Endodermal cell (in vitro differentiated cells): ENCODE data around the gene SMURF2. TPM values are rescaled to one million over a fixed set of nuclear protein-coding genes. Genes with fewer than 3 reads are reported as not detected.

ENCODE experiments used
- DNase-seq: peaks from one replicate; pipeline ENCODE4 v3.0.0-alpha.2; 2017
- H3K27ac ChIP-seq: 2 replicates; pipeline ENCODE4 v1.5.1; 2013; ENCODE audit warnings: mild to moderate bottlenecking, low read depth, low read length, moderate library complexity
- H3K27me3 ChIP-seq: 2 replicates; pipeline ENCODE4 v1.6.1; 2013; ENCODE audit warnings: mild to moderate bottlenecking, low read length, moderate library complexity; ENCODE audit not compliant: insufficient read depth, control insufficient read depth, poor library complexity, severe bottlenecking
- H3K36me3 ChIP-seq: 2 replicates; pipeline ENCODE4 v1.7.0; 2013; ENCODE audit warnings: mild to moderate bottlenecking, low read length, moderate library complexity; ENCODE audit not compliant: control insufficient read depth, insufficient read depth
- H3K4me1 ChIP-seq: one replicate; pipeline ENCODE4 v1.7.0; 2013; ENCODE audit warnings: low read length; ENCODE audit not compliant: control insufficient read depth, insufficient read depth
- H3K4me3 ChIP-seq: 2 replicates; pipeline ENCODE4 v1.5.1; 2013; ENCODE audit warnings: mild to moderate bottlenecking, low read length, moderate library complexity
- H3K9ac ChIP-seq: 2 replicates; pipeline ENCODE4 v1.6.1; 2013; ENCODE audit warnings: mild to moderate bottlenecking, low read length, moderate library complexity; ENCODE audit not compliant: poor library complexity, severe bottlenecking; ENCODE audit errors: extremely low read depth
- H3K9me3 ChIP-seq: 2 replicates; pipeline ENCODE4 v1.6.1; 2013; ENCODE audit warnings: mild to moderate bottlenecking, low read length, moderate library complexity; ENCODE audit not compliant: control insufficient read depth
- H3K27ac Mint-ChIP-seq: 2 replicates; pipeline ENCODE4 v1.8.0; 2020; ENCODE audit warnings: mixed read lengths
- H3K27me3 Mint-ChIP-seq: 2 replicates; pipeline ENCODE4 v1.8.0; 2021; ENCODE audit warnings: mild to moderate bottlenecking, mixed read lengths; ENCODE audit not compliant: insufficient read depth
- H3K36me3 Mint-ChIP-seq: 2 replicates; pipeline ENCODE4 v1.8.0; 2020; ENCODE audit warnings: low read depth, mixed read lengths
- H3K4me1 Mint-ChIP-seq: 2 replicates; pipeline ENCODE4 v1.8.0; 2020; ENCODE audit warnings: mixed read lengths
- H3K4me3 Mint-ChIP-seq: 2 replicates; pipeline ENCODE4 v1.8.0; 2020; ENCODE audit warnings: mild to moderate bottlenecking, moderate library complexity, mixed read lengths
- H3K9me3 Mint-ChIP-seq: 2 replicates; pipeline ENCODE4 v1.8.0; 2020; ENCODE audit warnings: mild to moderate bottlenecking, mixed read lengths
- CTCF ChIP-seq: fragments of 200-600 bp; sonication (generic); conservative IDR thresholded peaks from 2 replicates; pipeline ENCODE4 v1.5.0; 2021; ENCODE audit warnings: antibody characterized with exemption, mild to moderate bottlenecking
- WGBS, 2 experiments: methylation state at CpG; one replicate each; pipeline versions ENCODE4 v1.1.5 to v1.1.7; 2013; ENCODE audit warnings: missing lambda C conversion rate in 2 of 2, mixed read lengths in 1 of 2; ENCODE audit not compliant: insufficient coverage in 1 of 2, insufficient read length in 1 of 2; 5-methylcytosine and 5-hydroxymethylcytosine counted together
- total RNA-seq, 2 donors: library from RNA; stranded (reverse); fragmentation: NEBNext Ultra II Directional in 1 of 2; extraction: Animal tissue kit (Norgen Biotek cat#: 25700) in 1 of 2; gene quantifications; 2 replicates in 1 of 2; 3 replicates in 1 of 2; pipeline ENCODE4 v1.2.1, GENCODE V29; 2021

Gene SMURF2
- total RNA-seq, 2 donors from 2014 or later: 33.6 to 34.1 TPM

GRCh38 chr17:64627797-64628196 lies 34.3 kb downstream of the SMURF2 start:
- H3K9me3 Mint-ChIP-seq: no peaks in the 10 kb centered on the region
- Histone ChIP-seq H3K36me3 (no peaks in the 10 kb centered on the region), H3K9me3 (no peaks in the 10 kb centered on the region), H3K27me3 (no peaks in the 10 kb centered on the region), H3K27ac (no peak overlapping the region), H3K4me3 (no peak overlapping the region), H3K4me1 (no peaks in the 10 kb centered on the region), H3K9ac (no peak overlapping the region)
- H3K36me3 Mint-ChIP-seq: no peaks in the 10 kb centered on the region
- H3K4me1 Mint-ChIP-seq: peaks cover 5% of the 10 kb centered on the region
- no peak overlapping the region for H3K4me3 Mint-ChIP-seq
- DNase-seq: no peak
- H3K27me3 Mint-ChIP-seq: no peaks in the 10 kb centered on the region
- TF ChIP-seq CTCF: no peak
- 94 to 96% methylated on average over 4 to 5 of the region's 5 CpGs for WGBS, 2 experiments
- H3K27ac Mint-ChIP-seq: no peak overlapping the region

DNA sequence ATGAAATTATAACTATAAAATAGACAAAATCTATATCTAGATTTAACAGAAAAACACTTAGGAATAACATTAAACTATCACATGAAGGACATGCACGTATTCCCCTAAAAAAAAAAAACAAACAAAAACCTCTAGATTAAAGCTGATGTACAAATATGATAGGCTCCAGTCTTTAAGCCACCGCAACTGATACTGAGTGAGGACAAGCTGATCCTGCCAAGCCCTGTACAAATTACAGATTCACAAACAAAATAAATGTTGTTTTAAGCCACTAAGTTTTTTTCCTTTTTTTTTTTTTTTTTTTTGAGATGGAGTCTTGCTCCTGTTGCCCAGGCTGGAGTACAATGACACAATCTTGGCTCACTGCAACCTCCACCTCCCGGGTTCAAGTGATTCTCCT lies 35.3 kb downstream of the SMURF2 start:
- Mint-ChIP-seq H3K9me3 (no peaks in the 10 kb centered on the region), H3K4me3 (no peak overlapping the region), H3K36me3 (no peaks in the 10 kb centered on the region), H3K27me3 (no peaks in the 10 kb centered on the region), H3K4me1 (peaks cover 5% of the 10 kb centered on the region), H3K27ac (no peak overlapping the region)
- H3K36me3 ChIP-seq: no peaks in the 10 kb centered on the region
- no peak overlapping the region for H3K4me3 ChIP-seq
- H3K9ac ChIP-seq: no peak overlapping the region
- H3K27me3 ChIP-seq: no peaks in the 10 kb centered on the region
- WGBS, 2 experiments: 94% methylated on average over 3 of the region's 3 CpGs; no CpG with 5 or more reads in 1 of the 2 experiments
- no peaks in the 10 kb centered on the region for H3K9me3 ChIP-seq
- no peak for TF ChIP-seq CTCF
- no peak for DNase-seq
- H3K27ac ChIP-seq: no peak overlapping the region
- no peaks in the 10 kb centered on the region for H3K4me1 ChIP-seq

DNA sequence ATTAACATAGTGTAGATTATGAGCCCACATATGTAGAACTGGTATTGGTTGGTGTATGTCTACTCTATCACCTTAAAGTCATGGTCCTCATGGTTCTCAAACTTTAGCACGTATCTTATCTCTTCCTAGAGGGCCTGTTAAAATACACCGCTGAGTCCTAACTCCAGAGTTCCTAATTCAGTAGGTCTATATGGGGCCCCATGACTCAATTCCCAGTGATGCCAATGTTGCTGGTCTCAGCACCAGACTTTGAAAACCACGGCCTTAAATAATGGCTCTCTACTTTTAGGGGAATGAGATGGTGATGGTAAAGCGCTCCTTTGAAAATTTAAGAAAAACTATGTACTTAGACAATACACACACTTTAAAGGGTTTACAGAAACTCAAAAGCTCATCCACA lies 36.6 kb downstream of the SMURF2 start:
- peaks cover 5% of the 10 kb centered on the region for H3K4me1 Mint-ChIP-seq
- H3K9me3 Mint-ChIP-seq: no peaks in the 10 kb centered on the region
- TF ChIP-seq CTCF: no peak
- Histone ChIP-seq H3K27ac (no peak overlapping the region), H3K27me3 (no peaks in the 10 kb centered on the region), H3K9ac (no peak overlapping the region), H3K4me1 (no peaks in the 10 kb centered on the region), H3K9me3 (no peaks in the 10 kb centered on the region), H3K36me3 (no peaks in the 10 kb centered on the region), H3K4me3 (no peak overlapping the region)
- no peaks in the 10 kb centered on the region for H3K27me3 Mint-ChIP-seq
- H3K27ac Mint-ChIP-seq: no peak overlapping the region
- no peak for DNase-seq
- 97 to 100% methylated on average over 2 to 3 of the region's 4 CpGs for WGBS, 2 experiments
- no peak overlapping the region for H3K4me3 Mint-ChIP-seq
- no peaks in the 10 kb centered on the region for H3K36me3 Mint-ChIP-seq
